Ascending aorta (tissue), 2 donors: ENCODE data around the gene C16orf87. TPM values are rescaled to one million over a fixed set of nuclear protein-coding genes. Genes with fewer than 3 reads are reported as not detected.

Experiments
- DNase-seq, 2 donors: peaks; one replicate each; pipeline ENCODE4 v3.0.0-alpha.2; 2019; ENCODE audit warnings: low spot score in 2 of 2
- H3K27ac ChIP-seq, 2 donors: fragments of 200-600 bp; sonication (generic); one replicate each; pipeline ENCODE4 v1.5.1; 2016 to 2017; ENCODE audit warnings: mild to moderate bottlenecking in 1 of 2
- H3K27me3 ChIP-seq: fragments of 200-600 bp; sonication (generic); one replicate; pipeline ENCODE4 v1.5.1; 2017
- H3K36me3 ChIP-seq, 2 donors: fragments of 200-600 bp; sonication (generic); one replicate each; pipeline ENCODE4 v1.5.1; 2016
- H3K4me1 ChIP-seq, 2 donors: fragments of 200-600 bp; sonication (generic); one replicate each; pipeline ENCODE4 v1.5.1; 2016 to 2017; ENCODE audit warnings: mild to moderate bottlenecking in 1 of 2
- H3K4me3 ChIP-seq, 2 donors: fragments of 200-600 bp; sonication (generic); one replicate each; pipeline ENCODE4 v1.5.1; 2016 to 2017; ENCODE audit warnings: mild to moderate bottlenecking in 1 of 2
- H3K9me3 ChIP-seq, 2 donors: fragments of 200-600 bp; sonication (generic); one replicate each; pipeline ENCODE4 v1.5.1; 2016
- CTCF ChIP-seq, 3 experiments: fragments of 200-600 bp in 2 of 3; fragments of 450-650 bp in 1 of 3; sonication (generic) in 2 of 3; IDR thresholded peaks; one replicate each; pipeline ENCODE4 v1.5.1; 2016 to 2019; ENCODE audit warnings: antibody characterized with exemption in 3 of 3, mild to moderate bottlenecking in 1 of 3, moderate library complexity in 1 of 3
- intact Hi-C: fragments of 100-400 bp; cut with DNase I; formaldehyde crosslinking; loops from one replicate; pipeline ENCODE4 v1.15.1; 2023
- total RNA-seq: library from RNA; depleted of rRNA; stranded (reverse); fragments of >200 nt; gene quantifications from one replicate; pipeline ENCODE4 v1.1.0, GENCODE V29; 2016

Gene C16orf87
- total RNA-seq, 1 donor from 2014 or later = under 0.01 TPM

GRCh38 chr16:46855389-46855788, 24.4 kb upstream of the C16orf87 start:
- TF ChIP-seq CTCF (IDR thresholded peaks at IDR 0.05) = no peak
- Histone ChIP-seq H3K4me3 (no peak overlapping the region), H3K27ac (no peak overlapping the region), H3K36me3 (no peaks in the 10 kb centered on the region), H3K27me3 (no peaks in the 10 kb centered on the region), H3K4me1 (peaks cover 0 to 3% of the 10 kb centered on the region in 2 donors), H3K9me3 (no peaks in the 10 kb centered on the region)
- DNase-seq = no peak
- intact Hi-C loops = no loop called here

GRCh38 chr16:46854846-46855245, 23.9 kb upstream of the C16orf87 start:
- intact Hi-C loops = loop anchor here (1.0 kb wide), 1 partner anchor 54 kb away; no protein-coding TSS in a partner anchor
- Histone ChIP-seq H3K9me3 (no peaks in the 10 kb centered on the region), H3K27me3 (no peaks in the 10 kb centered on the region), H3K27ac (no peak overlapping the region), H3K4me1 (peaks cover 0 to 3% of the 10 kb centered on the region in 2 donors), H3K4me3 (no peak overlapping the region), H3K36me3 (no peaks in the 10 kb centered on the region)
- DNase-seq = no peak
- TF ChIP-seq CTCF (IDR thresholded peaks at IDR 0.05) = no peak

GRCh38 chr16:46853713-46854443, 22.9 kb upstream of the C16orf87 start:
- peak; percentile 55 to 87 (median 80) for TF ChIP-seq CTCF (IDR thresholded peaks at IDR 0.05)
- DNase-seq = peak in 1 of 2 donors; percentile 73
- intact Hi-C loops = loop anchor here (1.0 kb wide), 1 partner anchor 55 kb away; no protein-coding TSS in a partner anchor
- H3K27ac ChIP-seq = no peak overlapping the region
- H3K4me1 ChIP-seq = peaks cover 0 to 3% of the 10 kb centered on the region in 2 donors
- H3K36me3 ChIP-seq = no peaks in the 10 kb centered on the region
- H3K27me3 ChIP-seq = no peaks in the 10 kb centered on the region
- H3K9me3 ChIP-seq = no peaks in the 10 kb centered on the region
- H3K4me3 ChIP-seq = no peak overlapping the region

GRCh38 chr16:46852130-46852529, 21.1 kb upstream of the C16orf87 start:
- Histone ChIP-seq H3K9me3 (no peaks in the 10 kb centered on the region), H3K27ac (no peak overlapping the region), H3K36me3 (no peaks in the 10 kb centered on the region), H3K4me3 (no peak overlapping the region), H3K4me1 (no peaks in the 10 kb centered on the region), H3K27me3 (no peaks in the 10 kb centered on the region)
- no peak for DNase-seq
- TF ChIP-seq CTCF (IDR thresholded peaks at IDR 0.05) = no peak
- intact Hi-C loops = no loop called here

- Histone ChIP-seq H3K36me3 (no peaks in the 10 kb centered on the region), H3K9me3 (no peaks in the 10 kb centered on the region)
These were observed 19.9 kb upstream of the C16orf87 start for GRCh38 chr16:46850619-46851555.

More at GRCh38 chr16:46850619-46851555, 19.9 kb upstream of the C16orf87 start:
- Histone ChIP-seq H3K27ac (no peak overlapping the region), H3K4me1 (no peaks in the 10 kb centered on the region), H3K27me3 (no peaks in the 10 kb centered on the region), H3K4me3 (no peak overlapping the region)
- intact Hi-C loops = no loop called here
- DNase-seq = no peak
- TF ChIP-seq CTCF (IDR thresholded peaks at IDR 0.05) = no peak
